Breast epithelium (tissue), 4 donors: ENCODE measurements around the gene GABRR2. TPM values are rescaled to one million over a fixed set of nuclear protein-coding genes. Genes with fewer than 3 reads are reported as not detected.

ENCODE experiments used
- DNase-seq, 2 donors: peaks; one replicate each; pipeline ENCODE4 v3.0.0-alpha.2; 2019; ENCODE audit warnings: low spot score in 2 of 2
- H3K27ac ChIP-seq, 2 donors: fragments of 200-600 bp; sonication (generic) in 1 of 2; one replicate each; pipeline ENCODE4 v1.5.1; 2016 to 2019; ENCODE audit warnings: mild to moderate bottlenecking in 1 of 2
- H3K27me3 ChIP-seq, 2 donors: fragments of 200-600 bp; sonication (generic) in 1 of 2; one replicate each; pipeline versions ENCODE4 v1.5.1 to v1.6.0; 2017 to 2019; ENCODE audit warnings: control low read depth in 1 of 2, mild to moderate bottlenecking in 1 of 2
- H3K36me3 ChIP-seq: fragments of 200-600 bp; one replicate; pipeline ENCODE4 v1.5.1; 2019
- H3K4me1 ChIP-seq, 2 donors: fragments of 200-600 bp; sonication (generic); one replicate each; pipeline ENCODE4 v1.5.1; 2016 to 2019; ENCODE audit warnings: control low read depth in 1 of 2
- H3K4me3 ChIP-seq, 3 donors: fragments of 200-600 bp; sonication (generic); 1 replicate in 2 of 3; 2 replicates in 1 of 3; pipeline ENCODE4 v1.5.1; 2016 to 2019; ENCODE audit warnings: mild to moderate bottlenecking in 3 of 3, moderate library complexity in 2 of 3
- H3K9me3 ChIP-seq, 2 donors: fragments of 200-600 bp; sonication (generic) in 1 of 2; one replicate each; pipeline ENCODE4 v1.5.1; 2016 to 2019; ENCODE audit warnings: control low read depth in 1 of 2
- CTCF ChIP-seq, 3 donors: fragments of 450-650 bp; IDR thresholded peaks; one replicate each; pipeline ENCODE4 v1.5.1; 2016 to 2017; ENCODE audit warnings: antibody characterized with exemption in 3 of 3, mild to moderate bottlenecking in 3 of 3, moderate library complexity in 3 of 3
- POLR2A ChIP-seq: fragments of 450-650 bp; IDR thresholded peaks from one replicate; pipeline ENCODE4 v1.6.1; 2016; ENCODE audit warnings: antibody characterized with exemption, mild to moderate bottlenecking, moderate library complexity
- POLR2AphosphoS5 ChIP-seq, 3 donors: sonication (generic); formaldehyde crosslinking; IDR thresholded peaks; one replicate each; pipeline ENCODE4 v1.6.1; 2017; ENCODE audit warnings: antibody characterized with exemption in 3 of 3
- intact Hi-C: fragments of 100-400 bp; cut with DNase I; formaldehyde crosslinking; loops from one replicate; pipeline ENCODE4 v1.15.1; 2023; ENCODE audit warnings: low total_unique reads
- total RNA-seq, 3 donors: library from RNA; depleted of rRNA; stranded (reverse); fragments of >200 nt; gene quantifications; one replicate each; pipeline ENCODE4 v1.1.0, GENCODE V29; 2016

GABRR2 gene
- total RNA-seq, 3 donors from 2014 or later, result 0.32 to 3.3 (median 2.3) TPM

GRCh38 chr6:89275900-89276299 lies 39.2 kb downstream of the GABRR2 start:
- H3K4me1 ChIP-seq, result no peaks in the 10 kb centered on the region
- DNase-seq, result no peak
- no peaks in the 10 kb centered on the region for H3K36me3 ChIP-seq
- no peaks in the 10 kb centered on the region for H3K9me3 ChIP-seq
- no peaks in the 10 kb centered on the region for H3K27me3 ChIP-seq
- TF ChIP-seq POLR2AphosphoS5 (IDR thresholded peaks at IDR 0.05) (no peak), POLR2A (no peak), CTCF (IDR thresholded peaks at IDR 0.05) (no peak)
- intact Hi-C loops, result no loop called here
- no peak overlapping the region for H3K4me3 ChIP-seq
- no peak overlapping the region for H3K27ac ChIP-seq

GRCh38 chr6:89273816-89274215 lies 41.3 kb downstream of the GABRR2 start:
- intact Hi-C loops, result no loop called here
- Histone ChIP-seq H3K9me3 (no peaks in the 10 kb centered on the region), H3K4me1 (no peaks in the 10 kb centered on the region), H3K4me3 (no peak overlapping the region), H3K36me3 (no peaks in the 10 kb centered on the region), H3K27ac (no peak overlapping the region), H3K27me3 (no peaks in the 10 kb centered on the region)
- TF ChIP-seq CTCF (IDR thresholded peaks at IDR 0.05) (no peak), POLR2A (no peak), POLR2AphosphoS5 (IDR thresholded peaks at IDR 0.05) (no peak)
- DNase-seq, result no peak

- no peaks in the 10 kb centered on the region for H3K36me3 ChIP-seq
- intact Hi-C loops, result no loop called here
- no peaks in the 10 kb centered on the region for H3K4me1 ChIP-seq
- H3K9me3 ChIP-seq, result no peaks in the 10 kb centered on the region
- no peak overlapping the region for H3K27ac ChIP-seq
- no peak for DNase-seq
- TF ChIP-seq POLR2AphosphoS5 (IDR thresholded peaks at IDR 0.05) (no peak), CTCF (IDR thresholded peaks at IDR 0.05) (no peak), POLR2A (no peak)
- H3K27me3 ChIP-seq, result no peaks in the 10 kb centered on the region
- H3K4me3 ChIP-seq, result no peak overlapping the region
These were observed 42.5 kb downstream of the GABRR2 start for GRCh38 chr6:89272596-89272995.

- H3K27me3 ChIP-seq, result no peaks in the 10 kb centered on the region
- intact Hi-C loops, result no loop called here
- H3K27ac ChIP-seq, result no peak overlapping the region
- TF ChIP-seq POLR2A, result no peak
- no peak for TF ChIP-seq POLR2AphosphoS5 (IDR thresholded peaks at IDR 0.05)
- TF ChIP-seq CTCF (IDR thresholded peaks at IDR 0.05), result no peak
- no peak overlapping the region for H3K4me3 ChIP-seq
- DNase-seq, result no peak
- no peaks in the 10 kb centered on the region for H3K36me3 ChIP-seq
- H3K9me3 ChIP-seq, result no peaks in the 10 kb centered on the region
- H3K4me1 ChIP-seq, result no peaks in the 10 kb centered on the region
These were observed 44.0 kb downstream of the GABRR2 start for GRCh38 chr6:89270951-89271721.

GRCh38 chr6:89269981-89270380 lies 45.1 kb downstream of the GABRR2 start:
- no peaks in the 10 kb centered on the region for H3K9me3 ChIP-seq
- intact Hi-C loops, result no loop called here
- no peak overlapping the region for H3K27ac ChIP-seq
- DNase-seq, result no peak
- H3K4me3 ChIP-seq, result no peak overlapping the region
- H3K4me1 ChIP-seq, result no peaks in the 10 kb centered on the region
- TF ChIP-seq POLR2A, result no peak
- no peak for TF ChIP-seq CTCF (IDR thresholded peaks at IDR 0.05)
- TF ChIP-seq POLR2AphosphoS5 (IDR thresholded peaks at IDR 0.05), result no peak
- H3K27me3 ChIP-seq, result no peaks in the 10 kb centered on the region
- no peaks in the 10 kb centered on the region for H3K36me3 ChIP-seq
